Measurements from ENCODE around the gene BBS7.

The BBS7 gene

GRCh38 chr4:121869841-121870822 is at the start of gene BBS7:
Gene BBS7 (minus strand): TSS chr4:121870474. CDS start chr4:121870313, 161 bp downstream.
- in situ Hi-C loops (cut with HindIII; ENCODE audit: low sequenced_read_pairs) = no loop called here

- in situ Hi-C loops (cut with HindIII; ENCODE audit: low sequenced_read_pairs) = no loop called here
These were observed 43.4 kb upstream of the BBS7 start for GRCh38 chr4:121913667-121914066.

GRCh38 chr4:121908346-121908745 is 38.1 kb upstream of the BBS7 start:
- in situ Hi-C loops (cut with HindIII; ENCODE audit: low sequenced_read_pairs) = no loop called here

GRCh38 chr4:121900132-121900983 is 30.1 kb upstream of the BBS7 start:
- in situ Hi-C loops (cut with HindIII; ENCODE audit: low sequenced_read_pairs) = no loop called here

- in situ Hi-C loops (cut with HindIII; ENCODE audit: low sequenced_read_pairs) = no loop called here
These were observed 27.9 kb upstream of the BBS7 start for GRCh38 chr4:121898150-121898549.

GRCh38 chr4:121888134-121888533 is 17.9 kb upstream of the BBS7 start:
- in situ Hi-C loops (cut with HindIII; ENCODE audit: low sequenced_read_pairs) = loop anchor here (10.0 kb wide), 1 partner anchor 727 kb away; no protein-coding TSS in a partner anchor

GRCh38 chr4:121885115-121885514 is 14.8 kb upstream of the BBS7 start:
- in situ Hi-C loops (cut with HindIII; ENCODE audit: low sequenced_read_pairs) = loop anchor here (10.0 kb wide), 1 partner anchor 730 kb away; no protein-coding TSS in a partner anchor

GRCh38 chr4:121881158-121881557 is 10.9 kb upstream of the BBS7 start:
- in situ Hi-C loops (cut with HindIII; ENCODE audit: low sequenced_read_pairs) = loop anchor here (10.0 kb wide), 1 partner anchor 734 kb away; no protein-coding TSS in a partner anchor

GRCh38 chr4:121879135-121879534 is 8.9 kb upstream of the BBS7 start:
- in situ Hi-C loops (cut with HindIII; ENCODE audit: low sequenced_read_pairs) = no loop called here

- in situ Hi-C loops (cut with HindIII; ENCODE audit: low sequenced_read_pairs) = no loop called here
These were observed 6.9 kb upstream of the BBS7 start for GRCh38 chr4:121877041-121877773.

- in situ Hi-C loops (cut with HindIII; ENCODE audit: low sequenced_read_pairs) = no loop called here
These were observed 5.8 kb upstream of the BBS7 start for GRCh38 chr4:121876070-121876469.

- in situ Hi-C loops (cut with HindIII; ENCODE audit: low sequenced_read_pairs) = no loop called here
These were observed 5.4 kb upstream of the BBS7 start for GRCh38 chr4:121875652-121876051.

- in situ Hi-C loops (cut with HindIII; ENCODE audit: low sequenced_read_pairs) = no loop called here
These were observed 3.3 kb upstream of the BBS7 start for GRCh38 chr4:121873604-121874003.

GRCh38 chr4:121863799-121864198 is 6.5 kb downstream of the BBS7 start:
- in situ Hi-C loops (cut with HindIII; ENCODE audit: low sequenced_read_pairs) = no loop called here

- in situ Hi-C loops (cut with HindIII; ENCODE audit: low sequenced_read_pairs) = no loop called here
These were observed 8.8 kb downstream of the BBS7 start for GRCh38 chr4:121861426-121861825.

GRCh38 chr4:121860121-121860520 is 10.2 kb downstream of the BBS7 start:
- in situ Hi-C loops (cut with HindIII; ENCODE audit: low sequenced_read_pairs) = no loop called here

GRCh38 chr4:121851354-121851753 is 18.9 kb downstream of the BBS7 start:
- in situ Hi-C loops (cut with HindIII; ENCODE audit: low sequenced_read_pairs) = no loop called here

- in situ Hi-C loops (cut with HindIII; ENCODE audit: low sequenced_read_pairs) = no loop called here
These were observed 23.6 kb downstream of the BBS7 start for GRCh38 chr4:121846662-121847061.

- in situ Hi-C loops (cut with HindIII; ENCODE audit: low sequenced_read_pairs) = no loop called here
These were observed 27.4 kb downstream of the BBS7 start for GRCh38 chr4:121842862-121843261.

GRCh38 chr4:121838136-121838535 is 32.1 kb downstream of the BBS7 start:
- in situ Hi-C loops (cut with HindIII; ENCODE audit: low sequenced_read_pairs) = no loop called here

GRCh38 chr4:121829511-121829910 is 40.8 kb downstream of the BBS7 start:
- in situ Hi-C loops (cut with HindIII; ENCODE audit: low sequenced_read_pairs) = no loop called here
